Heart left ventricle (tissue), 16 donors: ENCODE results near the gene TMEM121B. TPM values are rescaled to one million over a fixed set of nuclear protein-coding genes. Genes with fewer than 3 reads are reported as not detected.

ENCODE experiments used
- ATAC-seq, 4 donors: fragments of 200-7000 bp; cut with Tn5 transposase; one replicate each; pipeline ENCODE4 v1.9.1; 2020 to 2022; ENCODE audit warnings: moderate library complexity in 4 of 4, mild to moderate bottlenecking in 3 of 4, moderate number of reproducible peaks in 1 of 4
- DNase-seq, 5 donors: peaks; one replicate each; pipeline ENCODE4 v3.0.0-alpha.2; 2020
- H3K27ac ChIP-seq, 12 donors: fragments of 200-600 bp; sonication (generic) in 4 of 12; one replicate each; pipeline versions ENCODE4 v1.5.0 to v1.8.0; 2016 to 2022; ENCODE audit warnings: mild to moderate bottlenecking in 2 of 12
- H3K27me3 ChIP-seq, 9 donors: fragments of 200-600 bp; sonication (generic) in 2 of 9; one replicate each; pipeline versions ENCODE4 v1.5.1 to v1.8.0; 2016 to 2022; ENCODE audit warnings: mild to moderate bottlenecking in 3 of 9
- H3K36me3 ChIP-seq, 9 donors: fragments of 200-600 bp; sonication (generic) in 2 of 9; one replicate each; pipeline versions ENCODE4 v1.5.0 to v1.8.0; 2018 to 2022; ENCODE audit warnings: mild to moderate bottlenecking in 2 of 9
- H3K4me1 ChIP-seq, 12 donors: fragments of 200-600 bp; sonication (generic) in 4 of 12; one replicate each; pipeline versions ENCODE4 v1.5.0 to v1.8.0; 2016 to 2022; ENCODE audit warnings: mild to moderate bottlenecking in 3 of 12
- H3K4me3 ChIP-seq, 12 donors: fragments of 200-600 bp; sonication (generic) in 4 of 12; one replicate each; pipeline versions ENCODE4 v1.5.0 to v1.8.0; 2017 to 2022; ENCODE audit warnings: mild to moderate bottlenecking in 9 of 12, moderate library complexity in 4 of 12
- H3K9me3 ChIP-seq, 12 donors: fragments of 200-600 bp; sonication (generic) in 4 of 12; one replicate each; pipeline versions ENCODE4 v1.5.0 to v1.8.0; 2016 to 2022; ENCODE audit warnings: mild to moderate bottlenecking in 1 of 12
- CTCF ChIP-seq, 12 donors: fragments of 200-600 bp; sonication (generic) in 4 of 12; IDR thresholded peaks; one replicate each; pipeline versions ENCODE4 v1.5.0 to v1.8.0; 2018 to 2022; ENCODE audit warnings: antibody characterized with exemption in 12 of 12, mild to moderate bottlenecking in 5 of 12
- POLR2A ChIP-seq, 2 donors: fragments of 450-650 bp; IDR thresholded peaks; one replicate each; pipeline ENCODE4 v1.6.1; 2017; ENCODE audit warnings: antibody characterized with exemption in 2 of 2, mild to moderate bottlenecking in 2 of 2, moderate library complexity in 2 of 2
- WGBS, 4 donors: extraction: QIAGEN DNeasy Blood & Tissue Kit in 2 of 4; methylation state at CpG; one replicate each; pipeline versions ENCODE4 v1.1.5 to v1.1.7; 2013 to 2018; 5-methylcytosine and 5-hydroxymethylcytosine counted together
- intact Hi-C, 10 donors: fragments of 100-400 bp; cut with DNase I; formaldehyde crosslinking; loops; one replicate each; pipeline versions ENCODE4 v1.11.1 to v1.14.2; 2022
- polyA plus RNA-seq, 2 donors: library from polyadenylated mRNA; stranded (reverse); fragments of 200-250 nt; gene quantifications; one replicate each; pipeline ENCODE4 v1.2.3, GENCODE V29; 2013
- total RNA-seq, 9 donors: library from RNA; depleted of rRNA in 2 of 9; stranded (reverse); fragments of >200 nt in 2 of 9; fragmentation: NEBNext Ultra II Directional in 3 of 9; extraction: Animal tissue kit (Norgen Biotek cat#: 25700) in 3 of 9; gene quantifications; one replicate each; pipeline versions ENCODE4 v1.1.0 to v1.2.4, GENCODE V29; 2016 to 2023
- donor health status: ischemic (EF 13 %, LVEDD 7.1; RV severe dilation, severe dysfunction).
- donor health status: healthy with polysubstance abuse.
- donor health status: DM: no; HTN: yes; CAD: no.
- donor health status: DM: no; HTN: no; CAD: no.
- donor health status: ischemic (EF 25% LVEDD 6.9; RV normal size, moderate dysfunction).
- donor health status: ischemic (EF 25% LVEDD 5.7; RV mildly dilated, moderate dysfunction).
- donor health status: healthy.
- donor health status: DM: yes; HTN: yes; CAD: no.
- donor health status: ischemic (EF 35%, LVEDD 5.7; RV mildly dilated, moderate dysfunction).
- donor health status: nonischemic (EF 11% LVEDD 7.7; RV severe dilation, severe dysfunction).
- donor health status: DM: yes; HTN: yes; CAD: no.
- donor health status: PGD.
- donor health status: ischemic (EF 29% LVEDD 5.4; RV normal size, mild dysfunction).
- donor health status: nonischemic (EF 23%, LVEDD 6.1; RV moderate dilation, normal function).

Gene TMEM121B
- total and polyA plus RNA-seq, 11 donors, result 0.49 to 3.3 (median 1.7) TPM

DNA sequence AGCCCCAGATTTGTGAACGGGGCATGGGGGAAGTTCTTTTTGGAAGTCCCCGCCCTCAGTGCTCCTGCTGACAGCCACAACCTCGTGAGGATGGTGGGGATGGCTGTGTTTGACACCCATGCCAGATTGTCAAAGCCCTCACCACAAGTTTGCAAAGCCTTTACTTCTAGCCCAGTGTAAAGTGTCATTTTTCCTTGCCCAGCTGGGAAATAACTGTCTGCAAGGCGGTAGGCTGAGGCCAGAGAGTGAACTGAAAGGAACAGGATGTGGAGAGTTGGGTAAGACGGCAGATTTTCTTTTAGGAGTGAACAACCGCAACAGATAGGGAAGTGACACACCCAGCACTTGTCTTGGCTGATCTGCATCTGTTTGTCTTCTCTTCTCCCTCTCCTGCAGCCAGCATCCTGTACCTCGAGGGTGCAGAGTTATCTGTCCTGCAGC is 22.8 kb downstream of the TMEM121B start:
- peak overlapping the region in 1 of 12 donors; percentile 85 for H3K27ac ChIP-seq
- peaks cover 0 to 67% (median 59%) of the 10 kb centered on the region in 9 donors for H3K36me3 ChIP-seq
- H3K9me3 ChIP-seq, result no peaks in the 10 kb centered on the region
- 69 to 79% (median 74%) methylated on average over 7 of the region's 7 CpGs for WGBS, 4 donors
- no peak overlapping the region for H3K4me3 ChIP-seq
- ATAC-seq (peak in 3 of 4 donors; percentile 65 to 83 (median 71)), DNase-seq (no peak)
- H3K27me3 ChIP-seq, result no peaks in the 10 kb centered on the region
- TF ChIP-seq CTCF (IDR thresholded peaks at IDR 0.05) (no peak), POLR2A (IDR thresholded peaks at IDR 0.05) (no peak)
- intact Hi-C loops, result loop anchor here in 1 of 10 donors (10.0 kb wide), 1 partner anchor 46 kb away; no protein-coding TSS in a partner anchor
- peaks cover 0 to 92% (median 0%) of the 10 kb centered on the region in 12 donors for H3K4me1 ChIP-seq

GRCh38 chr22:17097701-17098100 is 23.5 kb downstream of the TMEM121B start:
- DNase-seq (no peak), ATAC-seq (no peak)
- peak overlapping the region in 1 of 12 donors; percentile 0 for H3K4me3 ChIP-seq
- TF ChIP-seq CTCF (IDR thresholded peaks at IDR 0.05), result no peak
- no peak for TF ChIP-seq POLR2A (IDR thresholded peaks at IDR 0.05)
- intact Hi-C loops, result loop anchor here in 1 of 10 donors (10.0 kb wide), 1 partner anchor 47 kb away; no protein-coding TSS in a partner anchor
- H3K4me1 ChIP-seq, result peaks cover 0 to 85% (median 0%) of the 10 kb centered on the region in 12 donors
- no peaks in the 10 kb centered on the region for H3K27me3 ChIP-seq
- H3K36me3 ChIP-seq, result peaks cover 0 to 60% (median 52%) of the 10 kb centered on the region in 9 donors
- H3K27ac ChIP-seq, result peak overlapping the region in 1 of 12 donors; percentile 85
- 88 to 94% (median 89%) methylated on average over 6 of the region's 6 CpGs for WGBS, 4 donors
- no peaks in the 10 kb centered on the region for H3K9me3 ChIP-seq

DNA sequence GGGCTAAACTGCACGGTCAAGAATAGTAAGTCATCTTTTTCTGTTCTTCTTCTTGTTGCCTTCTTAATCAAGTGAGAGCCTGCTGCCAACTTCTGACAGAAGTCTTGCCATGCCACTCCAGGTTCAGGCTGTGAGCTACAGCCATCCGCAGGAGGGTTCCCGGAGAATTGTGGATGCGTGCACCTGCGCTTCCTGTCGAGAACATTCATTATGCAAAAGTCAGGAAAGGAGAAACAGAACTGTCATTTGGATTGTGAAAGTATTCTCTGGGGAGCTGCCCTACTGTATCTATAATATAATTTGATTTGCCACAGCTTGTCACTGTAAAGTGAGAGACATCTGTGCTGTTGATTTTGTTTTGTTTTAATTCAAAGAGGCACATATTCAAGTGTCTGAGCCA is 24.1 kb downstream of the TMEM121B start:
- Histone ChIP-seq H3K36me3 (peaks cover 0 to 53% (median 46%) of the 10 kb centered on the region in 9 donors), H3K27me3 (no peaks in the 10 kb centered on the region), H3K4me3 (peak overlapping the region in 1 of 12 donors; percentile 0), H3K9me3 (no peaks in the 10 kb centered on the region), H3K4me1 (peaks cover 0 to 83% (median 0%) of the 10 kb centered on the region in 12 donors), H3K27ac (peak overlapping the region in 1 of 12 donors; percentile 85)
- 76 to 84% (median 78%) methylated on average over 6 of the region's 6 CpGs for WGBS, 4 donors
- ATAC-seq, result no peak
- intact Hi-C loops, result loop anchor here in 1 of 10 donors (10.0 kb wide), 1 partner anchor 48 kb away; no protein-coding TSS in a partner anchor
- no peak for DNase-seq
- TF ChIP-seq POLR2A (IDR thresholded peaks at IDR 0.05) (no peak), CTCF (IDR thresholded peaks at IDR 0.05) (no peak)

DNA sequence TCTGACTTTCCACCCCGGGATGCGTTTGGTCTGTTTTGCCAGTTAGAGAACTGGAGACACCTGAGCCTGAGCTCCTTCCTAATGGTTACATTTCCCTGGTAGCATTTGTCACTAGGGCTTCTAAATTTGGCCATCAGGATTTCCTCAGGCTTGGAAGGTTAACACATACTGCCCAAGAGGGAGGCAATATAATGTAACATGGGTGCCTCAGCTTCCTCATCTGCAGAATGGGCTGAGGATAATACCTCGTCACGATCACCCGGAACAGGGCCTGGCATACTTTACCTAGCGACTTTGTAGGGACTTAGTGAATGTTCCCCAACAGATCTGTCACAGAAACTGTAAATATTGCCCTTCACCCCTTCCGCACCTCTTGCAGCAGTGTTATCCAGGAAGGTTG is 25.1 kb downstream of the TMEM121B start:
- no peaks in the 10 kb centered on the region for H3K27me3 ChIP-seq
- peaks cover 0 to 83% (median 0%) of the 10 kb centered on the region in 12 donors for H3K4me1 ChIP-seq
- intact Hi-C loops, result loop anchor here in 1 of 10 donors (10.0 kb wide), 1 partner anchor 49 kb away; no protein-coding TSS in a partner anchor
- TF ChIP-seq POLR2A (IDR thresholded peaks at IDR 0.05) (no peak), CTCF (IDR thresholded peaks at IDR 0.05) (no peak)
- H3K27ac ChIP-seq, result peak overlapping the region in 1 of 12 donors; percentile 13
- WGBS, 4 donors, result 94 to 96% (median 95%) methylated on average over 7 of the region's 7 CpGs
- H3K9me3 ChIP-seq, result no peaks in the 10 kb centered on the region
- ATAC-seq, result no peak
- peaks cover 0 to 43% (median 36%) of the 10 kb centered on the region in 9 donors for H3K36me3 ChIP-seq
- no peak overlapping the region for H3K4me3 ChIP-seq
- DNase-seq, result no peak
